ENCODE measurements around the gene LRRC74A. TPM values are rescaled to one million over a fixed set of nuclear protein-coding genes. Genes with fewer than 3 reads are reported as not detected.

Gene LRRC74A
- total RNA-seq, 1 experiment from 2014 or later, result not detected

GRCh38 chr14:76870166-76870565, 44.0 kb downstream of the LRRC74A start:
- H3K9me3 ChIP-seq (ENCODE audit: control insufficient read depth, low read depth, low read length), result no peaks in the 10 kb centered on the region
- no peaks in the 10 kb centered on the region for H3K4me1 ChIP-seq (ENCODE audit: insufficient read depth, low read length)
- no peak overlapping the region for H3K4ac ChIP-seq (ENCODE audit: low read depth, low read length)
- H3K27ac ChIP-seq (ENCODE audit: insufficient read length, low read depth, low read length), result no peak overlapping the region
- no peaks in the 10 kb centered on the region for H3K79me1 ChIP-seq (ENCODE audit: insufficient read depth, low read depth, low read length, poor library complexity, severe bottlenecking)
- H3K4me1 Mint-ChIP-seq, result peaks cover 16 to 17% of the 10 kb centered on the region in 2 experiments
- H3T11ph ChIP-seq (ENCODE audit: low read length), result no peak overlapping the region
- H3K56ac ChIP-seq (ENCODE audit: insufficient read length, low read depth, low read length), result no peak overlapping the region
- no peak overlapping the region for H2AFZ ChIP-seq (ENCODE audit: low read length)
- no peak overlapping the region for H2BK15ac ChIP-seq (ENCODE audit: low read depth, low read length)
- no peak overlapping the region for H2BK120ac ChIP-seq (ENCODE audit: low read depth, low read length, poor library complexity, severe bottlenecking)
- WGBS (ENCODE audit: extremely low coverage, insufficient read length, low lambda C conversion rate), result no CpG with 5 or more reads among the region's 7 CpGs
- DNase-seq, result peak; percentile 66
- no peak overlapping the region for H2AK5ac ChIP-seq (ENCODE audit: insufficient read length, low read length)
- no peak overlapping the region for H2BK5ac ChIP-seq (ENCODE audit: insufficient read length, low read length)
- H3K27me3 ChIP-seq (ENCODE audit: insufficient read depth, low read length), result no peaks in the 10 kb centered on the region
- no peak overlapping the region for H4K91ac ChIP-seq (ENCODE audit: insufficient read length, low read depth, low read length)
- H4K8ac ChIP-seq (replicated peaks; ENCODE audit: insufficient read length, low read depth, low read length), result no peak overlapping the region
- H2BK20ac ChIP-seq (ENCODE audit: low read depth, low read length, poor library complexity, severe bottlenecking), result no peak overlapping the region
- no peaks in the 10 kb centered on the region for H4K20me1 ChIP-seq (ENCODE audit: control insufficient read depth, insufficient read depth, insufficient read length)
- no peaks in the 10 kb centered on the region for H3K23me2 ChIP-seq (ENCODE audit: insufficient read length, low read depth, low read length, poor library complexity, severe bottlenecking)
- H3K27ac Mint-ChIP-seq, result peak overlapping the region in 1 of 3 experiments; percentile 60; a peak in 1 of 7 replicates
- H3K18ac ChIP-seq (ENCODE audit: insufficient read length, low read depth, low read length), result no peak overlapping the region
- peaks cover 3 to 10% of the 10 kb centered on the region in 2 experiments for H3K9me3 Mint-ChIP-seq
- H2BK12ac ChIP-seq (ENCODE audit: insufficient read length, low read depth, low read length), result no peak overlapping the region
- H3K36me3 Mint-ChIP-seq (ENCODE audit: insufficient read depth in 1 of 3, low read depth in 3 of 3), result peaks cover 0 to 2% (median 0%) of the 10 kb centered on the region in 3 experiments; a peak in 3 of 7 replicates
- no peak overlapping the region for H3K4me2 ChIP-seq (ENCODE audit: insufficient read depth, insufficient read length, low read length)
- no peak overlapping the region for H3K4me3 Mint-ChIP-seq
- no peak overlapping the region for H3K14ac ChIP-seq (ENCODE audit: insufficient read depth, low read length)
- H3K9ac ChIP-seq (ENCODE audit: extremely low read depth, insufficient read length, low read length), result no peak overlapping the region
- no peak overlapping the region for H3K23ac ChIP-seq (ENCODE audit: insufficient read length, low read depth, low read length)
- TF ChIP-seq, protein P1, sequence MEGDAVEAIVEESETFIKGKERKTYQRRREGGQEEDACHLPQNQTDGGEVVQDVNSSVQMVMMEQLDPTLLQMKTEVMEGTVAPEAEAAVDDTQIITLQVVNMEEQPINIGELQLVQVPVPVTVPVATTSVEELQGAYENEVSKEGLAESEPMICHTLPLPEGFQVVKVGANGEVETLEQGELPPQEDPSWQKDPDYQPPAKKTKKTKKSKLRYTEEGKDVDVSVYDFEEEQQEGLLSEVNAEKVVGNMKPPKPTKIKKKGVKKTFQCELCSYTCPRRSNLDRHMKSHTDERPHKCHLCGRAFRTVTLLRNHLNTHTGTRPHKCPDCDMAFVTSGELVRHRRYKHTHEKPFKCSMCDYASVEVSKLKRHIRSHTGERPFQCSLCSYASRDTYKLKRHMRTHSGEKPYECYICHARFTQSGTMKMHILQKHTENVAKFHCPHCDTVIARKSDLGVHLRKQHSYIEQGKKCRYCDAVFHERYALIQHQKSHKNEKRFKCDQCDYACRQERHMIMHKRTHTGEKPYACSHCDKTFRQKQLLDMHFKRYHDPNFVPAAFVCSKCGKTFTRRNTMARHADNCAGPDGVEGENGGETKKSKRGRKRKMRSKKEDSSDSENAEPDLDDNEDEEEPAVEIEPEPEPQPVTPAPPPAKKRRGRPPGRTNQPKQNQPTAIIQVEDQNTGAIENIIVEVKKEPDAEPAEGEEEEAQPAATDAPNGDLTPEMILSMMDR (conservative IDR thresholded peaks at IDR 0.05), result peak; percentile 56
- no peaks in the 10 kb centered on the region for H3K79me2 ChIP-seq (ENCODE audit: insufficient read depth, low read length)
- peaks cover 3% of the 10 kb centered on the region; the same call in 1 of the 2 replicates for H3K27me3 Mint-ChIP-seq (ENCODE audit: low read depth)
- H4K5ac ChIP-seq (ENCODE audit: insufficient read length, low read depth, low read length), result no peak overlapping the region

All from H9 (cell line).